H1 (cell line): Measurements from ENCODE around the gene APC2. TPM values are rescaled to one million over a fixed set of nuclear protein-coding genes. Genes with fewer than 3 reads are reported as not detected.

ENCODE experiments used
- CTCF ChIA-PET: fragments of 300-600 bp; sonication (Branson Sonifier 250); formaldehyde crosslinking; loops from one replicate; lab custom pipeline; 2021; ENCODE audit not compliant: partially characterized antibody; lab: Charles Lee
- POLR2A ChIA-PET: fragments of 300-600 bp; sonication (Branson Sonifier 250); formaldehyde crosslinking; loops from one replicate; lab custom pipeline; 2021; ENCODE audit warnings: inconsistent platforms; ENCODE audit not compliant: partially characterized antibody; lab: Charles Lee
- DNase-seq, 2 experiments: peaks; one replicate each; pipeline versions ENCODE4 v3.0.0 to v3.0.0-alpha.2; 2010 to 2022; ENCODE audit warnings: low spot score in 2 of 2, low read depth in 1 of 2, mixed read lengths in 1 of 2
- FAIRE-seq: peaks from 2 replicates; lab custom pipeline; 2011; peaks lifted over from hg19 to GRCh38; lab: Jason Lieb, UNC
- H2AFZ ChIP-seq: 2 replicates; pipeline ENCODE4 v1.8.1; 2012; ENCODE audit warnings: low read length, inconsistent platforms
- H2AK5ac ChIP-seq: 2 replicates; pipeline ENCODE4 v1.6.1; 2013; ENCODE audit warnings: low read depth, low read length
- H2BK120ac ChIP-seq: replicated peaks from 2 replicates; pipeline ENCODE3; 2013; ENCODE audit warnings: low read depth, low read length, inconsistent platforms
- H2BK12ac ChIP-seq: 2 replicates; pipeline ENCODE4 v1.6.1; 2013; ENCODE audit warnings: low read depth, low read length
- H2BK15ac ChIP-seq: 2 replicates; pipeline ENCODE4 v1.6.1; 2013; ENCODE audit warnings: low read length
- H2BK20ac ChIP-seq: 2 replicates; pipeline ENCODE4 v1.6.1; 2013; ENCODE audit warnings: low read length
- H2BK5ac ChIP-seq: 2 replicates; pipeline ENCODE4 v1.6.1; 2013; ENCODE audit warnings: low read depth, low read length
- H3K14ac ChIP-seq: 2 replicates; pipeline ENCODE4 v1.6.1; 2013; ENCODE audit warnings: inconsistent platforms; ENCODE audit not compliant: insufficient read length
- H3K18ac ChIP-seq: 2 replicates; pipeline ENCODE4 v1.6.1; 2013; ENCODE audit warnings: low read length; ENCODE audit errors: extremely low read depth
- H3K23ac ChIP-seq: 2 replicates; pipeline ENCODE4 v1.6.1; 2013; ENCODE audit warnings: inconsistent platforms; ENCODE audit not compliant: insufficient read length
- H3K23me2 ChIP-seq: 2 replicates; pipeline ENCODE4 v1.6.1; 2013; ENCODE audit warnings: low read depth, low read length
- H3K27ac ChIP-seq: 2 replicates; pipeline ENCODE4 v1.6.1; 2011; ENCODE audit warnings: low read depth, low read length, inconsistent platforms
- H3K27me3 ChIP-seq, 4 experiments: replicated peaks in 1 of 4; 1 replicate in 1 of 4; 2 replicates in 3 of 4; pipeline versions ENCODE4 v1.6.1 to v1.8.1; 2011 to 2013; ENCODE audit warnings: low read length in 3 of 4, mild to moderate bottlenecking in 3 of 4, inconsistent platforms in 2 of 4, mixed read lengths in 2 of 4, moderate library complexity in 1 of 4; ENCODE audit not compliant: control insufficient read depth in 3 of 4, insufficient read depth in 3 of 4; ENCODE audit errors: extremely low read depth in 1 of 4
- H3K36me3 ChIP-seq, 4 experiments: 2 replicates each; pipeline versions ENCODE4 v1.6.1 to v1.8.1; 2011 to 2013; ENCODE audit warnings: mild to moderate bottlenecking in 4 of 4, low read length in 3 of 4, moderate library complexity in 2 of 4, control low read depth in 1 of 4, inconsistent platforms in 1 of 4; ENCODE audit not compliant: insufficient read depth in 4 of 4, control insufficient read depth in 2 of 4
- H3K4ac ChIP-seq: replicated peaks from 2 replicates; pipeline ENCODE3; 2013; ENCODE audit warnings: low read length, low read depth, mixed read lengths, inconsistent platforms; ENCODE audit not compliant: insufficient read length
- H3K4me1 ChIP-seq, 4 experiments: replicated peaks in 1 of 4; 1 replicate in 1 of 4; 2 replicates in 3 of 4; pipeline versions ENCODE4 v1.6.1 to v1.8.1; 2011 to 2013; ENCODE audit warnings: low read length in 3 of 4, inconsistent platforms in 2 of 4, mixed read lengths in 1 of 4; ENCODE audit not compliant: insufficient read depth in 4 of 4, control insufficient read depth in 3 of 4
- H3K4me2 ChIP-seq, 2 experiments: 2 replicates each; pipeline versions ENCODE4 v1.6.1 to v1.8.1; 2011 to 2013; ENCODE audit warnings: low read depth in 2 of 2, low read length in 2 of 2, control low read depth in 1 of 2, inconsistent platforms in 1 of 2, mild to moderate bottlenecking in 1 of 2; ENCODE audit not compliant: insufficient read depth in 1 of 2
- H3K4me3 ChIP-seq, 4 experiments: fragments of 200-600, 300-600 bp in 1 of 4; sonication (generic), shearing (Covaris generic), sonication (Bioruptor Twin) in 1 of 4; 2 replicates each; pipeline versions ENCODE4 v1.5.1 to v1.8.1; 2011 to 2016; ENCODE audit warnings: low read length in 4 of 4, low read depth in 3 of 4, control low read depth in 2 of 4, inconsistent platforms in 2 of 4, mild to moderate bottlenecking in 2 of 4, mixed read lengths in 1 of 4, moderate library complexity in 1 of 4; ENCODE audit not compliant: insufficient read depth in 2 of 4; ENCODE audit errors: extremely low read depth in 1 of 4
- H3K56ac ChIP-seq: replicated peaks from 2 replicates; pipeline ENCODE3; 2013; ENCODE audit warnings: low read depth, mild to moderate bottlenecking, mixed read lengths, low read length, inconsistent platforms; ENCODE audit not compliant: insufficient read length
- H3K79me1 ChIP-seq: 2 replicates; pipeline ENCODE4 v1.6.1; 2013; ENCODE audit warnings: low read depth, low read length, control low read depth
- H3K79me2 ChIP-seq, 2 experiments: 2 replicates each; pipeline versions ENCODE4 v1.6.1 to v1.8.1; 2012 to 2013; ENCODE audit warnings: low read length in 2 of 2, mild to moderate bottlenecking in 2 of 2, inconsistent platforms in 1 of 2; ENCODE audit not compliant: insufficient read depth in 2 of 2, control insufficient read depth in 1 of 2
- H3K9ac ChIP-seq, 4 experiments: replicated peaks in 1 of 4; 1 replicate in 1 of 4; 2 replicates in 3 of 4; pipeline versions ENCODE4 v1.6.1 to v1.8.1; 2011 to 2013; ENCODE audit warnings: low read depth in 3 of 4, low read length in 3 of 4, control low read depth in 2 of 4, mild to moderate bottlenecking in 2 of 4, moderate library complexity in 2 of 4, inconsistent platforms in 1 of 4; ENCODE audit errors: extremely low read depth in 1 of 4
- H3K9me3 ChIP-seq, 2 experiments: 2 replicates each; pipeline versions ENCODE4 v1.6.1 to v1.8.1; 2012 to 2013; ENCODE audit warnings: mild to moderate bottlenecking in 2 of 2, moderate library complexity in 2 of 2, control low read depth in 1 of 2, inconsistent platforms in 1 of 2, low read depth in 1 of 2, low read length in 1 of 2, mixed read lengths in 1 of 2; ENCODE audit not compliant: insufficient read depth in 2 of 2
- H4K20me1 ChIP-seq, 2 experiments: replicated peaks in 1 of 2; 2 replicates each; pipeline versions ENCODE3 to v1.8.1; 2011 to 2013; ENCODE audit warnings: inconsistent platforms in 2 of 2, low read length in 2 of 2, mild to moderate bottlenecking in 1 of 2; ENCODE audit not compliant: insufficient read depth in 2 of 2, control insufficient read depth in 1 of 2
- H4K5ac ChIP-seq: 2 replicates; pipeline ENCODE4 v1.6.1; 2013; ENCODE audit warnings: low read length, low read depth, mixed read lengths, inconsistent platforms; ENCODE audit not compliant: insufficient read length
- H4K8ac ChIP-seq: 2 replicates; pipeline ENCODE4 v1.8.0; 2013; ENCODE audit warnings: mild to moderate bottlenecking, moderate library complexity, low read length, inconsistent platforms; ENCODE audit not compliant: insufficient read depth; ENCODE audit errors: extremely low read depth
- H4K91ac ChIP-seq: replicated peaks from 2 replicates; pipeline ENCODE3; 2013; ENCODE audit warnings: low read length, mixed read lengths, inconsistent platforms; ENCODE audit not compliant: insufficient read length
- SIN3A ChIP-seq, 2 experiments: IDR thresholded peaks in 1 of 2; conservative IDR thresholded peaks in 1 of 2; 2 replicates each; pipeline ENCODE4 v1.6.1; 2011 to 2012; ENCODE audit warnings: low read length in 2 of 2, improper control_type of control experiment in 1 of 2, low read depth in 1 of 2, mild to moderate bottlenecking in 1 of 2
- SIRT6 ChIP-seq: IDR thresholded peaks from one replicate; pipeline ENCODE4 v1.7.1; 2012; ENCODE audit warnings: low read length, inconsistent platforms
- SP1 ChIP-seq: IDR thresholded peaks from 2 replicates; pipeline ENCODE4 v1.6.1; 2011; ENCODE audit warnings: low read depth, low read length
- TAF1 ChIP-seq: IDR thresholded peaks from 2 replicates; pipeline ENCODE4 v1.6.1; 2011; ENCODE audit warnings: mild to moderate bottlenecking, low read depth, low read length
- WGBS, 2 experiments: shearing (Covaris generic) in 1 of 2; methylation state at CpG; one replicate each; pipeline versions ENCODE4 v1.1.6 to v1.1.7; 2013 to 2015; ENCODE audit warnings: low lambda C conversion rate in 2 of 2, mixed read lengths in 2 of 2, inconsistent platforms in 1 of 2, low coverage in 1 of 2, missing lambda C conversion rate in 1 of 2; ENCODE audit not compliant: insufficient replicate concordance in 2 of 2, insufficient coverage in 1 of 2, insufficient read length in 1 of 2; ENCODE audit errors: extremely low coverage in 1 of 2, missing lambda C conversion rate in 1 of 2; 5-methylcytosine and 5-hydroxymethylcytosine counted together
- polyA plus RNA-seq, 7 experiments: library from polyadenylated mRNA; depleted of rRNA in 3 of 7; stranded (reverse) in 5 of 7; unstranded in 2 of 7; fragments of >200 nt in 5 of 7; fragments of 200-250 nt in 2 of 7; gene quantifications; 1 replicate in 5 of 7; 2 replicates in 1 of 7; 4 replicates in 1 of 7; pipeline versions ENCODE4 v1.2.1 to v1.2.3, GENCODE V29; 2011 to 2013; ENCODE audit warnings: missing spikeins in 2 of 7, mixed read lengths in 2 of 7
- total RNA-seq: library from RNA; stranded (reverse); fragmentation: NEBNext Ultra II Directional; extraction: Animal tissue kit (Norgen Biotek cat#: 25700); gene quantifications from 2 replicates; pipeline ENCODE4 v1.2.1, GENCODE V29; 2021

Gene APC2
- total and polyA plus RNA-seq, 2 of the 8 experiments (the other 6 are each of a cell fraction or from before 2014, with no cell fraction given), result 1.3 to 4.1 TPM

- Histone ChIP-seq H3K56ac (no peak overlapping the region), H4K5ac (no peak overlapping the region), H3K79me1 (no peaks in the 10 kb centered on the region), H3K27me3 (peaks cover 26 to 50% (median 47%) of the 10 kb centered on the region in 4 experiments), H2AK5ac (peak overlapping the region; percentile 53; the same call in 1 of the 2 replicates), H3K23me2 (peaks cover 4% of the 10 kb centered on the region; the same call in 1 of the 2 replicates), H2BK5ac (peak overlapping the region; percentile 73; the same call in 1 of the 2 replicates), H2BK15ac (peak overlapping the region; percentile 99; the same call in 1 of the 2 replicates), H2BK120ac (peak overlapping the region; percentile 96), H3K9ac (0 out of 7 replicates have a peak overlapping the region, but pooled peaks of 1 of the 4 experiments have one; percentile 29), H3K36me3 (no peaks in the 10 kb centered on the region), H4K91ac (peak overlapping the region; percentile 98), H3K9me3 (no peaks in the 10 kb centered on the region), H2BK12ac (peak overlapping the region; percentile 85; the same call in 1 of the 2 replicates), H4K20me1 (peaks cover 12 to 13% of the 10 kb centered on the region in 2 experiments), H3K4me3 (peak overlapping the region in 2 of 4 experiments; percentile 10 to 30; a peak in 3 of 8 replicates), H3K79me2 (no peaks in the 10 kb centered on the region), H3K27ac (no peak overlapping the region), H3K23ac (no peak overlapping the region), H3K14ac (no peak overlapping the region), H3K4me1 (peaks cover 0 to 39% (median 29%) of the 10 kb centered on the region in 4 experiments; a peak in 6 of 7 replicates), H3K4me2 (peak overlapping the region; percentile 49 to 55; a peak in 3 of 4 replicates), H4K8ac (peak overlapping the region; percentile 78), H2BK20ac (peak overlapping the region; percentile 93), H2AFZ (no peak overlapping the region), H3K18ac (peak overlapping the region; percentile 87), H3K4ac (peak overlapping the region; percentile 89)
- no peak for FAIRE-seq
- DNase-seq, result no peak
- 0 out of 2 replicates have a peak, but pooled peaks have one; percentile 31 for TF ChIP-seq TAF1
- TF ChIP-seq SIRT6, result no peak
- TF ChIP-seq SIN3A (conservative IDR thresholded peaks at IDR 0.05 in 1 of 2, IDR thresholded peaks at IDR 0.05 in 1 of 2; ENCODE audit: low read depth in 1 of 2, low read length in 2 of 2), result 0 out of 4 replicates have a peak, but pooled peaks of 1 of the 2 experiments have one; percentile 18
- TF ChIP-seq SP1, result peak; percentile 38; the same call in 1 of the 2 replicates
- 82% methylated on average over 20 of the region's 39 CpGs; no CpG with 5 or more reads in 1 of the 2 experiments for WGBS, 2 experiments
- POLR2A ChIA-PET, result interaction anchor here (1.3 to 9.4 kb wide), 9 partner anchors 10 to 184 kb away, joined by 3 to 109 read pairs (median 7); partner anchors contain the start of genes CIRBP and REEP6
- CTCF ChIA-PET, result interaction anchor here (0.7 to 6.9 kb wide), 5 partner anchors 9 to 387 kb away, joined by 3 to 54 read pairs (median 3); no protein-coding TSS in a partner anchor
These were observed 2.2 kb downstream of the APC2 start for GRCh38 chr19:1451916-1452801.
